ENCODE results near the gene FNDC10.
A peak's percentile ranks its signal among the peaks of the same experiment; 100 is the strongest.
"Not testable (repeated sequence)": the region's sequence is repeated elsewhere in the genome, so short reads cannot be mapped to it uniquely, and the experiment has no call there.

The FNDC10 gene

GRCh38 chr1:1599935-1600860 is at the start of gene FNDC10:
Gene FNDC10 (minus strand): TSS chr1:1600135. CDS start chr1:1600015, 120 bp downstream.
- Histone ChIP-seq H3K4me1 (ENCODE audit: insufficient read depth, low read length) (peaks cover 14% of the 10 kb centered on the region), H3K4me3 (ENCODE audit: low read length) (peak within 1 kb of the TSS; percentile 49), H3K36me3 (ENCODE audit: insufficient read depth, low read length) (no peaks in the 10 kb centered on the region), H2AFZ (ENCODE audit: low read depth, low read length) (peak within 1 kb of the TSS; percentile 69), H3K27me3 (ENCODE audit: insufficient read depth, low read length) (no peaks in the 10 kb centered on the region), H3K9me3 (ENCODE audit: low read length) (no peaks in the 10 kb centered on the region)

- H3K9me3 ChIP-seq (ENCODE audit: low read length); H3K4me1 ChIP-seq (ENCODE audit: insufficient read depth, low read length); H2AFZ ChIP-seq (ENCODE audit: low read depth, low read length); H3K4me3 ChIP-seq (ENCODE audit: low read length); H3K27me3 ChIP-seq (ENCODE audit: insufficient read depth, low read length): not testable (repeated sequence)
- peaks cover 49% of the 10 kb centered on the region for H3K36me3 ChIP-seq (ENCODE audit: insufficient read depth, low read length)
Observed at GRCh38 chr1:1648265-1648664, 48.3 kb upstream of the FNDC10 start.

GRCh38 chr1:1647567-1648241 is 47.8 kb upstream of the FNDC10 start:
- not testable (repeated sequence) for H2AFZ ChIP-seq (ENCODE audit: low read depth, low read length); H3K27me3 ChIP-seq (ENCODE audit: insufficient read depth, low read length); H3K4me3 ChIP-seq (ENCODE audit: low read length); H3K9me3 ChIP-seq (ENCODE audit: low read length); H3K4me1 ChIP-seq (ENCODE audit: insufficient read depth, low read length)
- H3K36me3 ChIP-seq (ENCODE audit: insufficient read depth, low read length) = peaks cover 46% of the 10 kb centered on the region

- not testable (repeated sequence) for H3K4me1 ChIP-seq (ENCODE audit: insufficient read depth, low read length); H3K9me3 ChIP-seq (ENCODE audit: low read length); H2AFZ ChIP-seq (ENCODE audit: low read depth, low read length); H3K27me3 ChIP-seq (ENCODE audit: insufficient read depth, low read length); H3K4me3 ChIP-seq (ENCODE audit: low read length)
- H3K36me3 ChIP-seq (ENCODE audit: insufficient read depth, low read length) = peaks cover 33% of the 10 kb centered on the region
Observed at GRCh38 chr1:1646326-1646725, 46.4 kb upstream of the FNDC10 start.

GRCh38 chr1:1640711-1641461 is 41.0 kb upstream of the FNDC10 start:
- H2AFZ ChIP-seq (ENCODE audit: low read depth, low read length); H3K4me1 ChIP-seq (ENCODE audit: insufficient read depth, low read length); H3K27me3 ChIP-seq (ENCODE audit: insufficient read depth, low read length); H3K9me3 ChIP-seq (ENCODE audit: low read length); H3K4me3 ChIP-seq (ENCODE audit: low read length): not testable (repeated sequence)
- peaks cover 11% of the 10 kb centered on the region for H3K36me3 ChIP-seq (ENCODE audit: insufficient read depth, low read length)

GRCh38 chr1:1640081-1640480 is 40.1 kb upstream of the FNDC10 start:
- H3K36me3 ChIP-seq (ENCODE audit: insufficient read depth, low read length); H3K4me3 ChIP-seq (ENCODE audit: low read length); H3K9me3 ChIP-seq (ENCODE audit: low read length); H3K4me1 ChIP-seq (ENCODE audit: insufficient read depth, low read length); H3K27me3 ChIP-seq (ENCODE audit: insufficient read depth, low read length); H2AFZ ChIP-seq (ENCODE audit: low read depth, low read length): not testable (repeated sequence)

- H2AFZ ChIP-seq (ENCODE audit: low read depth, low read length) = not testable (repeated sequence)
Observed at GRCh38 chr1:1639368-1639767, 39.4 kb upstream of the FNDC10 start.

GRCh38 chr1:1638528-1638927 is 38.6 kb upstream of the FNDC10 start:
- H3K4me3 ChIP-seq (ENCODE audit: low read length); H3K9me3 ChIP-seq (ENCODE audit: low read length); H2AFZ ChIP-seq (ENCODE audit: low read depth, low read length); H3K36me3 ChIP-seq (ENCODE audit: insufficient read depth, low read length); H3K27me3 ChIP-seq (ENCODE audit: insufficient read depth, low read length); H3K4me1 ChIP-seq (ENCODE audit: insufficient read depth, low read length): not testable (repeated sequence)

More at GRCh38 chr1:1639368-1639767, 39.4 kb upstream of the FNDC10 start:
- not testable (repeated sequence) for H3K4me3 ChIP-seq (ENCODE audit: low read length); H3K27me3 ChIP-seq (ENCODE audit: insufficient read depth, low read length); H3K9me3 ChIP-seq (ENCODE audit: low read length); H3K4me1 ChIP-seq (ENCODE audit: insufficient read depth, low read length); H3K36me3 ChIP-seq (ENCODE audit: insufficient read depth, low read length)

GRCh38 chr1:1637479-1637875 is 37.5 kb upstream of the FNDC10 start:
- not testable (repeated sequence) for H2AFZ ChIP-seq (ENCODE audit: low read depth, low read length); H3K36me3 ChIP-seq (ENCODE audit: insufficient read depth, low read length); H3K27me3 ChIP-seq (ENCODE audit: insufficient read depth, low read length); H3K9me3 ChIP-seq (ENCODE audit: low read length); H3K4me3 ChIP-seq (ENCODE audit: low read length); H3K4me1 ChIP-seq (ENCODE audit: insufficient read depth, low read length)

GRCh38 chr1:1636621-1637478 is 36.9 kb upstream of the FNDC10 start:
- H3K9me3 ChIP-seq (ENCODE audit: low read length); H2AFZ ChIP-seq (ENCODE audit: low read depth, low read length); H3K27me3 ChIP-seq (ENCODE audit: insufficient read depth, low read length); H3K36me3 ChIP-seq (ENCODE audit: insufficient read depth, low read length); H3K4me1 ChIP-seq (ENCODE audit: insufficient read depth, low read length); H3K4me3 ChIP-seq (ENCODE audit: low read length): not testable (repeated sequence)

GRCh38 chr1:1634613-1635012 is 34.7 kb upstream of the FNDC10 start:
- H2AFZ ChIP-seq (ENCODE audit: low read depth, low read length); H3K4me1 ChIP-seq (ENCODE audit: insufficient read depth, low read length); H3K27me3 ChIP-seq (ENCODE audit: insufficient read depth, low read length); H3K4me3 ChIP-seq (ENCODE audit: low read length); H3K9me3 ChIP-seq (ENCODE audit: low read length); H3K36me3 ChIP-seq (ENCODE audit: insufficient read depth, low read length): not testable (repeated sequence)

- H3K4me1 ChIP-seq (ENCODE audit: insufficient read depth, low read length); H2AFZ ChIP-seq (ENCODE audit: low read depth, low read length); H3K4me3 ChIP-seq (ENCODE audit: low read length); H3K9me3 ChIP-seq (ENCODE audit: low read length); H3K27me3 ChIP-seq (ENCODE audit: insufficient read depth, low read length): not testable (repeated sequence)
- peaks cover 11% of the 10 kb centered on the region for H3K36me3 ChIP-seq (ENCODE audit: insufficient read depth, low read length)
Observed at GRCh38 chr1:1633409-1633808, 33.5 kb upstream of the FNDC10 start.
